Measurements from ENCODE around the gene PLA2G3. TPM values are rescaled to one million over a fixed set of nuclear protein-coding genes. Genes with fewer than 3 reads are reported as not detected.

Gene PLA2G3
- total and polyA plus RNA-seq, 2 experiments from 2014 or later, result 18.0 to 34.5 TPM

GRCh38 chr22:31140746-31141145 lies 438 bp upstream of the PLA2G3 start:
- Histone ChIP-seq H4K20me1 (replicated peaks; ENCODE audit: insufficient read depth) (peaks cover 6% of the 10 kb centered on the region; the same call in 1 of the 2 replicates), H3F3A (replicated peaks; ENCODE audit: low read depth) (no peaks in the 10 kb centered on the region), H3K4me3 (peak overlapping the region; percentile 33; the same call in 1 of the 2 replicates), H3K27me3 (ENCODE audit: insufficient read depth) (no peaks in the 10 kb centered on the region), H2AFZ (no peak overlapping the region), H3K79me2 (replicated peaks; ENCODE audit: insufficient read depth) (peaks cover 25% of the 10 kb centered on the region), H3K9me2 (ENCODE audit: insufficient read depth) (no peaks in the 10 kb centered on the region), H3K27ac (ENCODE audit: low read depth) (peak overlapping the region; percentile 95), H3K36me3 (ENCODE audit: insufficient read depth) (peaks cover 5% of the 10 kb centered on the region), H3K4me1 (ENCODE audit: insufficient read depth) (peaks cover 21% of the 10 kb centered on the region), H3K4me2 (peak overlapping the region; percentile 64; the same call in 1 of the 2 replicates)
- H3K4me3 Mint-ChIP-seq, result no peak overlapping the region
- H3K27ac Mint-ChIP-seq, result peak overlapping the region; percentile 62; the same call in 1 of the 2 replicates
- H3K4me1 Mint-ChIP-seq, result peaks cover 16% of the 10 kb centered on the region
- H3K27me3 Mint-ChIP-seq (ENCODE audit: insufficient read depth, low read depth, poor library complexity), result peaks cover 14% of the 10 kb centered on the region
- peaks cover 11% of the 10 kb centered on the region; the same call in 2 of the 3 replicates for H3K36me3 Mint-ChIP-seq (ENCODE audit: low read depth)
- DNase-seq (ENCODE audit: low spot score) (peak; percentile 11), ATAC-seq (peak; percentile 2; the same call in 2 of the 3 replicates)
- H3K9me3 Mint-ChIP-seq, result peaks cover 12% of the 10 kb centered on the region
- TF ChIP-seq EZH2phosphoT487 (IDR thresholded peaks at IDR 0.05; ENCODE audit: unreplicated experiment), result no peak
- no peak for TF ChIP-seq CTCF (conservative IDR thresholded peaks at IDR 0.05; ENCODE audit: low read depth in 2 of 2)
- TF ChIP-seq EZH2 (IDR thresholded peaks at IDR 0.05; ENCODE audit: low read depth, unreplicated experiment), result no peak
- no peak for TF ChIP-seq POLR2AphosphoS5 (IDR thresholded peaks at IDR 0.05; ENCODE audit: low read depth)
- no peak for TF ChIP-seq ETS1 (IDR thresholded peaks at IDR 0.05)
- no peak for TF ChIP-seq NANOG (IDR thresholded peaks at IDR 0.05; ENCODE audit: borderline replicate concordance)
- TF ChIP-seq STAT1 (IDR thresholded peaks at IDR 0.05; ENCODE audit: unreplicated experiment), result no peak
- no peak for TF ChIP-seq JUNB (IDR thresholded peaks at IDR 0.05; ENCODE audit: unreplicated experiment)
- no peak for TF ChIP-seq CREB1 (CRISPR knock-in tag; IDR thresholded peaks at IDR 0.05; ENCODE audit: low read depth)
- TF ChIP-seq ZNF114 (CRISPR knock-in tag; IDR thresholded peaks at IDR 0.05), result no peak
- no peak for TF ChIP-seq REST (IDR thresholded peaks at IDR 0.05; ENCODE audit: unreplicated experiment)
- TF ChIP-seq ZNF462 (CRISPR knock-in tag; IDR thresholded peaks at IDR 0.05), result no peak
- no peak for TF ChIP-seq ZNF331 (CRISPR knock-in tag; IDR thresholded peaks at IDR 0.05; ENCODE audit: low read depth)

Measured in GM23338 (cell line).